T-helper 2 cell (primary cell): Measurements from ENCODE around the gene RPL4.
"Not testable (repeated sequence)": the region's sequence is repeated elsewhere in the genome, so short reads cannot be mapped to it uniquely, and the experiment has no call there.

Source experiments
- DNase-seq, 5 experiments: peaks; one replicate each; pipeline versions ENCODE4 v3.0.0 to v3.0.0-alpha.2; 2012 to 2022
- total RNA-seq, 2 donors: gene quantifications; one replicate each; lab custom pipeline; 2026; lab: John Stamatoyannopoulos, UW

The RPL4 gene
- 1,974 to 2,692 reads per million in 2 donors for total RNA-seq

GRCh38 chr15:66504563-66505429, at the start of gene RPL4, which contains the start of gene ZWILCH:
RPL4 (minus strand) TSS chr15:66504855; CDS start chr15:66504790, 65 bp downstream.
ZWILCH (plus strand) TSS chr15:66505326; CDS start chr15:66505339, 13 bp downstream.
- peak; percentile 65 to 89 (median 80) for DNase-seq

GRCh38 chr15:66545255-66545654, 40.6 kb upstream of the RPL4 start:
- DNase-seq, result no peak

GRCh38 chr15:66542896-66543295, 38.2 kb upstream of the RPL4 start:
- DNase-seq, result no peak

DNA sequence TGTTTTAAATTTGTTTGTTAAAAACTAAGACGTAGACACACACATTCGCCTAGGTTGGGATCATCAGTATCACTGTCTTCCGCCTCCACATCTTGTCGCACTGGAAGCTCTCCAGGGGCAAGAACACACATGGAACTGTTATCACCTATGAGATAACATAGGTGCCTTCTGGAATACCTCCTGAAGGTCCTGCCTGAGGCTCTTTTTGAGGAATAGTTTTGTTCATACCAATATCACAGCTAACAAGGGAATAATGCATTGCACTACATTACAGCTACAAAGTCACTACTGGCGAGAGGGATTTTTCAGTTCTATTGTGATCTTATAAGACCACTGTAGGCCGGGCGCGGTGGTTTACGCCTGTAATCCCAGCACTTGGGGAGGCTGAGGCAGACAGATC, 30.4 kb upstream of the RPL4 start:
- no peak for DNase-seq

DNA sequence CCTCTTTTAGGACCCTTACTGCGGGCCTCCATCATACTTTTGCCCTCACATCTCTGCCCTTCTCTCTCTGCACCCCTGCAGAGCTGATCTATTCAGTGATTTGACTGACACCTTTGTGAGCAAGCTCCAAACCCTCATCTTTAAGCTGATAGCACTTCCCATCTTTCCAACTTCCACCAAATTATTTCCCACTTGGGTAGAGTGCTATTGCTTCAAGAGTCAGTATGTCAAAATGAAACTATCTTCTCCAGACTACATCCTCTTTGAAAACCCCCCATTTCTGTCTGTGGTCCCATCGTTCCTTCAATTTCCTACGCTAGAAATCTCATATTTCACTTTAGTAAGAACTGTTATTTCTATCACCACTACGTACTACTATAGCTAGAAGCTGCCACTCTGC, 20.2 kb upstream of the RPL4 start:
- DNase-seq, result no peak

DNA sequence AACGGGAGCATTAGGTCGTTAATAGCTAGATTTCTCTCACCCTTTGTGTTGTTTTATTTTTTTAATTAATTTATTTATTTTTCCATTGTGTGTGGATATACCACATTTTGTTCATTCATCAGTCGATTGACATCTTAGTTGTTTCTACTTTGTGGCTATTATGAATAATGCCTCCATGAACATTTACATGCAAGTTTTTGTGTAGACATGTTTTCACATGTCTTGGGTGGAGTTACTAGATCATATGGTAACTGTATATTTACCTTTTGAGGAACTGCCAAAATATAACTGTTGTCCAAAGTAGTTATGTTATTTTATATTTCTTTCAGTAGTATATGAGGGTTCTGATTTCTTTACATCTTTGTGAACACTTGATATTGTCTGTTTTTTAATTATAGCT, 19.3 kb upstream of the RPL4 start:
- no peak for DNase-seq

- no peak for DNase-seq
Measured at GRCh38 chr15:66515901-66516322, 11.3 kb upstream of the RPL4 start.

DNA sequence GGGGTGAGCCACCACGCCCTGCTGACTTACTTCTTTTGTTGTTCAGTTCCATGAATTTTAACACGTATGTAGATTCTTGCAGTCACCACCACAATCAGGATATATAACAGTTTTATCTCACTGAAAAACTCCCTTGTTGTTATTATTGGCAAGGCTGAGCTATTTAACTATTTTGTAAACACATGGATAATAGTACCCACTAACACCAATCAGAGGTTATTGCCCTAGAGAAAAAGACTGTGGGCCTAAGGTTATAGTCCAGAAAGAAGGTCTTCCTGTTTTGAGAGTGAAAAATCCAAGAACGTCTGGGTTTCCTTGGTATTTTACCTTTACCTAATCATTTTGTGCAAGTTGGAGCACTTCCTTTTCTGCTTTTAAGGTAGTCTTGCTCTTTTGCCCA, 9.9 kb upstream of the RPL4 start:
- DNase-seq, result no peak

DNA sequence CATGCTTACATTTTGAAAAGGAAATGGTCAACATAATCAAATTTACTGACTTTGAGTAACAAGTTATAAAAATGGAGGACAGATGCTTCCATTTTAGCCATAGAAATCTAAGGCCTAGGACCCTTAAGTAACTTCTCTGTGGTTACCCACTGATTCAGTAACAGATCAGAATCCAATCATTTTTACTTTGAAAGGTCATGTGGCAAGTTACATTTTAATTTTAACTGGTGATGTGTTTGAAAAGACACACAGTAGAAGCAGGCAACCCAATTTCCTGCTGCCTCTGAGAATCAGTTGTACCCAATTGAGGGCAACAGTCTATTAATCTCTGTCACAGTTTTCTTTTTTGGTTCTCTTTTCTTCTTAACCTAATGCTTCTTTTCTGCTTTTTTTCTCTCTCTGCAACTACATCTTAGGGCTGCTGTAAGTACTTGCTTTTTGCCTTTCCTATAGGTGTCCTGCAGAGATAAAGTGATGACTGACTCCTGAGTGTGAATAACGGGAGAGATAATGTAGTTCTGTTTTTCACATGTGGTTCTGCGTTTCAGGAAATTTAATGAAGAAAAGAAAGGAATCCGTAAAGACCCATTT, 3.7 kb upstream of the RPL4 start:
- DNase-seq, result peak in 1 of 5 experiments; percentile 72

DNA sequence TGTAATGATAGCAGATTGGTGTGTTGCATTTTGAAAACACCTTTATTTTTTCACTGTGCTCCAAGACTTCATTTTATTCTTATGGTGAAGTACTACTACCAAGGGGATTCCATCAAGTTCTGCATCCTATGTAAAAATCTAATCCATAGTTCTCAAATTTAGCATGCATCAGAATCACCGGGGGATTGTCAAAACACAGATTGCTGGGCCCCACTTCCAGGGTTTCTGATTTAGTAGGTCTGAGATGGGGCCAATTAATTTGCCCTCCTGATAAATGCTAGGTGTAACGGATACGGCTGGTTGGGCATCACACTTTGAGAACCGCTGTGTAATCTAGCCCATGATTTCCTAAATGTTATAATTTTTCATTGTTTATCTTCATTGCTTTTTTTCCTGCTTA, 1.2 kb upstream of the RPL4 start:
- peak in 1 of 5 experiments; percentile 33 for DNase-seq

DNA sequence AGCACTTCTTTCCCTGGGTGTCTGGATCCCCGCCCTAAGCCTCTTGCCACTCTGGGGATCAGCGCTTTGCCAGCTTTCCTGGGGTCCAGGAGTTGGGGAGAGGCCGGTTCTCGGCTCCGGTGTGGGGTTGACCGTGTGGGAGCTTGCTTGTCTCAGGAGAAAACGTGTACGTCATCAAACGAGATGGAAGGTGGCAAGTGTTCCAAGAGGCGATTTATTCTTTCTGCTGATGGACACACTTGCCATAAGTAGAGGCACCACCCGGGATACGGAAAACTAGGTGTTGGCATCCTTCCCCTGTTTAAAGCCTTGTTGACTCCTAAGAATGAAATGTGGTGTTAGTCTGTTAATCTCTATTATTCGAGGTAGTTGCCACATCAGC, 766 bp upstream of the RPL4 start:
- DNase-seq, result no peak

DNA sequence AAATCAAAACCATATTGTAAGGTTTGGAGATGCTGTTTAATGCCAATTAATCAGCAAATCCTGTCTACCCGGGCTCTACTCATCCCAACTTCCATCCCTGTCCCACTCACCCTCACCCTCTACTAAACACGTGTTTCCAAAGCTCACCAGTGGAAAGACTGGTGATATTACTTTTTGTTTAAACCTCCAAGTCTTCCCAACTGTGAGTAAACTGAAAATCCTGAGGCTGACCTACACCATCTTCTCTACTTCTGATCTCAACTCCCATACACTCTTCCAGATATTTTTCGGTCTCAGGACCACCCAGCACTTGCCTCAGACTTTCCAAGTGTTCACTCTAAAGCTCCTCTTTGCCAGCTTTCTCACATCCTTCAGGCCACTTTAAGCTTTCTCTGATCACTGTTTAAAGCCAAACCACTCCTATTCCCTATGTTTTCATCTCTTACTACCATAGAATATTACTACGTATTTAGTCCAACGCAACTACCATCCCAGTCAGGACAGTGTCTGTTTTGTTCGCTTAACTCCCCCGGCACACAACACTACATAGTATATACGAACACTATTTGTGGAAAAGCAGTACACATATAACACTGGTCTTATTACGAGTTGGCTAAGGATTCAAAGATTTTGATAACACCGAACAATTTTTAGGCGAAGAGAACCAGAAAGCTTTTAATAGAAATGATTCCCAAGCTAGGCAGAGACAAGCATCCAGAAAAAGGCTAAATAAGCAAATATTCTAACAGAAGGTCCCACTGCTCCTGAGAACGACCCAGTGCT, 684 bp downstream of the RPL4 start:
- no peak for DNase-seq

- DNase-seq, result peak in 1 of 5 experiments; percentile 34
Measured at GRCh38 chr15:66503041-66503648, 1.5 kb downstream of the RPL4 start.

- no peak for DNase-seq
Measured at GRCh38 chr15:66502491-66502890, 2.2 kb downstream of the RPL4 start.

- DNase-seq, result not testable (repeated sequence)
Measured at GRCh38 chr15:66500346-66500745, 4.3 kb downstream of the RPL4 start.

DNA sequence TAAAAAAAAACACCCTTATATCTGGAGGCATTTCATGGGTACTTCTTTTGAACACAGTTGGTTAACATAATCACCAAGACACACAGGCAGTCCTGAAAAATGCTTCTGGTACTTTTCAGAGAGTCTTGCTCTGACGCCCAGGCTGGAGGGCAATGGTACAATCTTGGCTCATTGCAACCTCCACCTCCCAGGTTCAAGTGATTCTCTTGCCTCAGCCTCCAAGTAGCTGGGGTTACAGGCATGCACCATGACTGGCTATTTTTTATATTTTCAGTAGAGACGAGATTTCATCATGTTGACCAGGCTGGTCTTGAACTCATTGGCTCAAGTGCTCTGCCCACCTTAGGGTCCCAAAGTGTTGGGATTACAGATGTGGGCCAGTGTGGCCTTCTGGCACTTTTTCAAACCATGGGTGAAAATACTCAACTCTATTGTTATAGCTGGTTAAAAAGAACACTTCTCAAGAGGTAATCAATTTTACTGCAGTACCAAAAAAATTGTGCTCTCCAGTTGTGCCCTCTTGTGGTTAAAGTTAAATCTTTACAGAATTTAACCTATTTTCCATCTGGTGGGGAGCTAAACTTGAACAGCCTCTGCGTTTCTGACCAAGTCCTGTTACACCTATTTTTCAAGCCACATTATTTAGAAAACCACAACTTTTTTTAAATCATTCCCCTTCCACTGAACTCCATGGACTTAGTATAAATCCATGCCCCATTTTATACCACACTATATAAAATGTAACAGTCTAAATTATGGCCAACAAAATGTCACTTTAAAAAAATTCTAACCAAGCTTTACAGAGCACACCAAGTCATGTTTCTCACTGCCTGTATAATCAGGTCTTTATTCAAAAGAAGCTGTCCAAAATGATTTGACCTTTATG, 5.9 kb downstream of the RPL4 start:
- DNase-seq, result peak in 2 of 5 experiments; percentile 24 to 67

- peak; percentile 95 to 98 (median 97) for DNase-seq
Measured at GRCh38 chr15:66497502-66498455, 6.9 kb downstream of the RPL4 start, which contains the start of gene SNAPC5. SNAPC5 (minus strand) TSS chr15:66497762; CDS start chr15:66497731, 31 bp downstream.

DNA sequence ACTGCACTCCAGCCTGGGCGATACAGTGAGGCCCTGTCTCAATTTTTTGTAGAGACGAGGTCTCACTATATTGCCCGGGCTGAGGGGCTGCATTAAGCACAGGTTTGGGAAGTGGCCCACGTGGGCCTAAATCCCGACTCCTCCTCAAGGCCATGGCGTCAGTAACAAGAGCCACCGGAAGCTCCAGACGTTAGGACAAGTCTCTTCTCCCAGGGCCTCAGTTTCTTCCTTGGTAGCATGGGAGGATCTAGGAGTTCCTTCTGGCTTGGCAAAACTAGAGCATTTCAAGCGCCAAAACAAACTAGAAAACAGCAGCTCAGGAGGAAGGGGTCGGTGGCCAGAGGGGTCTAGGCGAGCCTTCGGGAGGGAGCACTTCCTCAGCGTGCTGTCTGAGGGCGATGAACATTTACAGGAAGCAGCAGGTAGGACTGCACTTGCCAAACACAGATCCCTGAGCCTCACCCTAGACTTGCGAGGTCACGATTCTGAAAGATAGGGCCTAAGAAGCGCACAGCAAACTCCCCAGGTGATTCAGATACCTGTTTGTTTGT, 7.6 kb downstream of the RPL4 start:
- no peak for DNase-seq

GRCh38 chr15:66494262-66494661, 10.4 kb downstream of the RPL4 start:
- no peak for DNase-seq

DNA sequence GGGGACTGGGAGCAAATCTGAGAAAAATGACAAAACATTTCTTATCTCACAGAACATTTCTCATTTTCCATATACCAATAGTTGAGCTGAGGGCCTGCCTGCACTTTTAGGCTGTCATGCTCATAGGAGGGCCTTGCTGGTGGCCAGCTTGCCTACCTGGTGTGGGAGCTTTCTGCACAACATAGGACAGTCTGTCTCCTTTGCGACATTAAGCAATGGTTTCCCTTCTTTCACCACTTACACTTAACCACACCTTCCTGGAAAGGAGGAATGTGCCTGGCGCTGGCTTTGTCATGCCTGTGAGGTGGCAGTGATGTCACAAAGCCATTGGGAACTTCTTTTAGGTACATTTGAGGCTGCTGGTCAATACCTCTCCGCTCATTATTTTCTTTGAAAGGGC, 12.8 kb downstream of the RPL4 start:
- DNase-seq, result no peak
